GM20000 (cell line): Measurements from ENCODE around the gene VWA8.

Source experiments
- DNase-seq: peaks from one replicate; pipeline ENCODE4 v3.0.0; 2012; ENCODE audit warnings: low spot score
- CTCF ChIP-seq: IDR thresholded peaks from 2 replicates; pipeline ENCODE4 v1.5.1; 2012; ENCODE audit warnings: mild to moderate bottlenecking, control low read depth; ENCODE audit errors: extremely low read depth, missing control alignments

Gene VWA8

GRCh38 chr13:41858780-41859179 lies 102.1 kb downstream of the VWA8 start:
- TF ChIP-seq CTCF, result no peak
- no peak for DNase-seq

GRCh38 chr13:41854758-41855157 lies 106.2 kb downstream of the VWA8 start:
- no peak for TF ChIP-seq CTCF
- DNase-seq, result no peak

GRCh38 chr13:41851351-41851750 lies 109.6 kb downstream of the VWA8 start:
- DNase-seq, result no peak
- no peak for TF ChIP-seq CTCF

GRCh38 chr13:41848435-41849255 lies 112.3 kb downstream of the VWA8 start:
- no peak for TF ChIP-seq CTCF
- DNase-seq, result no peak

GRCh38 chr13:41847216-41847615 lies 113.7 kb downstream of the VWA8 start:
- no peak for DNase-seq
- TF ChIP-seq CTCF, result no peak

GRCh38 chr13:41842036-41842620 lies 118.8 kb downstream of the VWA8 start:
- TF ChIP-seq CTCF, result no peak

GRCh38 chr13:41837629-41838028 lies 123.3 kb downstream of the VWA8 start:
- TF ChIP-seq CTCF, result no peak

More at GRCh38 chr13:41842036-41842620, 118.8 kb downstream of the VWA8 start:
- DNase-seq, result no peak

More at GRCh38 chr13:41837629-41838028, 123.3 kb downstream of the VWA8 start:
- DNase-seq, result no peak
